SK-N-MC (cell line): ENCODE data around the gene ARL4A.
"Not testable (repeated sequence)": the region's sequence is repeated elsewhere in the genome, so short reads cannot be mapped to it uniquely, and the experiment has no call there.

Experiments used
- EZH2 ChIP-seq: fragments of 200-600 bp; sonication (generic); IDR thresholded peaks from one replicate; pipeline ENCODE4 v1.6.1; 2017; ENCODE audit warnings: antibody characterized with exemption
- FOXP2 ChIP-seq: optimal IDR thresholded peaks from 2 replicates; pipeline ENCODE3; 2011; ENCODE audit warnings: mild to moderate bottlenecking, moderate library complexity; ENCODE audit not compliant: insufficient read depth; ENCODE audit errors: extremely low read length, control extremely low read depth
- POLR2AphosphoS5 ChIP-seq: IDR thresholded peaks from 2 replicates; pipeline ENCODE4 v1.6.1; 2012; ENCODE audit warnings: mild to moderate bottlenecking, low read depth, low read length, borderline replicate concordance

DNA sequence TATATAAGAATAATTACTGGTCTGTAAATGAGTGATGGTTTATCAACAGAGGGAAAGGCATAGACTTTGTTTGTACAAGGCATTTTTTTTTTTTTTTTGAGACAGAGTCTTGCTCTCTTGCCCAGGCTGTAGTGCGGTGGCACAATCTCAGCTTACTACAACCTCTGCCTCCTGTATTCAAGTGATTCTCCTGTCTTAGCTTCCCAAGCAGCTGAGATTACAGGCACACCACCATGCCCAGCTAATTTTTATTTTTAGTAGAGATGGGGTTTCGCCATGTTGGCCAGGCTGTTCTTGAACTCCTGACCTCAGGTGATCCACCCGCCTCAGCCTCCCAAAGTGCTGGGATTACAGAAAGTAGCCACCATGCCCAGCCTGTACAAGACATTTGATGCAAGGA, 4.0 kb downstream of the ARL4A start:
- TF ChIP-seq EZH2, POLR2AphosphoS5, FOXP2: not testable (repeated sequence)
